Measurements from ENCODE around the gene ENPP6.
"Not testable (repeated sequence)": the region's sequence is repeated elsewhere in the genome, so short reads cannot be mapped to it uniquely, and the experiment has no call there.

ENPP6 gene

GRCh38 chr4:184146951-184147350, 70.7 kb downstream of the ENPP6 start:
- DNase-seq: no peak

GRCh38 chr4:184145596-184145995, 72.1 kb downstream of the ENPP6 start:
- no peak for DNase-seq

DNA sequence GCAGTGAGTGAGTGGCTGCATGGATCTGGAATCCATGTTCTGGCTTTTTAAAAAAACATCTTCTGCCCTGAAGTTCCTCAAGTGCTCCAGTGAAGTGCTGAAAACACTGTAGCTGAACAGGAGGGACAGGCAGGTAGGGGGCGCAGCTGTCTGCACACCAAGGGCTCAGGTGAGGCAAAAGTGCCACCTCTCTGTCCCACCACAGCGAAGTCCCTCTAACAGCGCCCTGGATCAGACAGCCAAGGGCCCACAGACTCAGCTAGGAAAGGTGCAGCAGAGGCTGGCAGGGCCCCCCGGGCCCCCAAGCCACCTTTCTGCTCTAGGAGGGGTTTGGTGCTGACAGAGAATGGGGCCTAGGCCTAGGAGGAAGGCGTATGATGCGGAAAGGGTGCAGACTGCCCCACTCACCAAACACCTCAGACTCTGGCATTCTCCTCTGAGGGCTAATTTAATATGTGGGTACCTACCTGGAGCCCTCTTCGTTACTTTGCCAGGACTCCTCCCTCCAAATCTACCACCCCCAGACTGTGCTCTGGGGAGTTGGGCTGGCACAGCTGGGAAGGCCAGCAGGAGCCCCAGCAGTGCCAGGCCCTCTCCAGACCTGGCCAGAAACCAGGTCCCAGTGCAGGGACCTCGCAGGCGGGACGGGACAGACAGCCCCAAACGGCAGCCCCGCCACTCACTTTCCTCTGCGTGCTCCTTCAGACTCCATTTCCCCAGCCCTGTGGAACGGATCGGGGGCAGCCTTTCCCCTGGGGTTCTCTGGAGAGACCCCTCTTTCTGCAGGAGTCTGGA, 73.7 kb downstream of the ENPP6 start:
- DNase-seq: no peak

DNA sequence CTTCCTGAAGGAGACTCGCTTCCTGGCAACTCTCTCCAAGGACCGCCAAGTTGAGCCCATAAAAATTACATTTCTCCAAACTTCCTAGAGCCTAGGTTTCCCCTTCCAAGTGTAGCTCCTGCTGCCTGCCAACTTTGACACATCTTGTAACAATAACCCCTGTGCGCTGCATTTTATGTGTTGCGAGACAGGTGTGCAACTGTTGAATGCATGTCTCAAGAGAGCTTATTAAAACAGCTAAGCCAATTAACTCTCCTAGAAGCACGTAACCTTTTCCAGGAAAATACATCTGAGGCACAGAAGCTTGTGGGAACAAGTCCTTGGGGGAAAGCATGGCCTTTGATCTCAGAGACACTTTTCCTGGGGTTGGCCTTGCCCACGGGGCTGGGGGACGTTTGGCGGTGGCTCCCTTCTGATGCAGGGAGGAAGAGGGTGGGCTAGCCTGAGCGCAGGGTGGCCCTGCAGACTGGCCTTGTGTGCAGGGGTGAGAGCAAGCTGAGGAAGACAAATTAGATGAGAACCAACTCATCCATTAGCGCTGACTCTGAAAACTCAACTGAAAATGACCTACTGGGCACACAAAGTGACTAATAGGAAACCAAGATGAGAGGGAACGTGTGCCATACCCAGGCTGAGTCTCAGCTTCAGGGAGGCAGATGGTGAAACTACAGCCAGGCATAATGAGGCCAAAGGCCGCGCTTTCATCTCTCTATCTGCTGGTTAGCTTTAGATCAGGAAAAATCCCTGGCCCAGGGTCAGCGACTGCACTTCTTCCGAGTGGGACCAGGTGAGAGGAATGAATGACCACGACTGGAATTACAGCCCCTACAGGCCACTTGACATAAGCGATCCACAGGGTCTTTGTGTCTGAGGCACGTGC, 75.3 kb downstream of the ENPP6 start:
- no peak for DNase-seq

DNA sequence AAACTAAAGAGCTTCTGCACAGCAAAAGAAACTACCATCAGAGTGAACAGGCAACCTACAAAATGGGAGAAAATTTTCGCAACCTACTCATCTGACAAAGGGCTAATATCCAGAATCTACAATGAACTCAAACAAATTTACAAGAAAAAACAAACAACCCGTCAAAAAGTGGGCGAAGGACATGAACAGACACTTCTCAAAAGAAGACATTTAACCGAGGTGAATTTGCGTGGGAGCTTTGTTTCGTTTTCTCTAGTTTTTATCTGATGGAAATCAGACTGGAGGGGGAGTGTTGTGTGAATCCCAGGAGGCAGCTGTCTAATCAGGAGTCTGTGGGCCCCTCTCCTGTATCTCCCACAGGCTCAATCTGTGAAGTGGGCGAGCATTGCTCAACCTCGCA, 76.8 kb downstream of the ENPP6 start:
- not testable (repeated sequence) for DNase-seq

DNA sequence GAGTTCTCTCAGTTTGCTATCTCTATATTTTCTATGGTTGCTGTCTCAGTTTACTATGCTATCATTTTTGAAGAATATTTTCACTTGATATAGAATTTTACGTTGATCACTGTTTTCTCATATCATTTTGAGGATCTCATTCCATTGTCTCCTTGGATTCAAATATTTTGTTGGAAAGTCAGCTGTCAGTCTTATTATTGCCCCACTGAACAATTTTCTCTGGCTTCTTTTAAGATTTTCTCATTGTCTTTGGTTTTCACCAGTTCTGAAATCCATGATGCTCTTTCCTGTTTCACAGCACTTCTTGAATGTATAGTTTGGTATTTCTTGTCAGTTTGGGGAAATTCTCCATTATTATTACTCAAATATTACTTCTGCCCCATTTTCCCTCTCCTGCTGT, 81.1 kb downstream of the ENPP6 start:
- DNase-seq: no peak

DNA sequence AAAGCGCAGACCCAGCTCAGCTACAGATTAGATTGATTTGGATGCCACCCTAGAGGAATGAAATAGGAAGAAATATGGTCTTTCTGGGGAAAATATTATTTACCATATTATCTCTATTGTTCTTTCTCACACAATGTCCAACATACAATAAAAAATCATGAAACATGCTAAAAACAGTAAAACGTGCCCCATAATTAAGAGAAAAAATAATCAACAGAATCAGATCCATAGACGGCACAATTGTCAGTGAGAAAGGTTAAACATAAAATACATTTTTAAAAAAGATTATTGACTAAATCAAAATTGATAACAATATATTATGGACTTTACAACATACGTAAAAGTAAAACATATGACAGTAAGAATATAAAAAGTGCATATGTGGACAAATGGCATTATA, 90.9 kb downstream of the ENPP6 start:
- DNase-seq: no peak

- DNase-seq: no peak
Measured at GRCh38 chr4:184122631-184123408, 94.9 kb downstream of the ENPP6 start.

DNA sequence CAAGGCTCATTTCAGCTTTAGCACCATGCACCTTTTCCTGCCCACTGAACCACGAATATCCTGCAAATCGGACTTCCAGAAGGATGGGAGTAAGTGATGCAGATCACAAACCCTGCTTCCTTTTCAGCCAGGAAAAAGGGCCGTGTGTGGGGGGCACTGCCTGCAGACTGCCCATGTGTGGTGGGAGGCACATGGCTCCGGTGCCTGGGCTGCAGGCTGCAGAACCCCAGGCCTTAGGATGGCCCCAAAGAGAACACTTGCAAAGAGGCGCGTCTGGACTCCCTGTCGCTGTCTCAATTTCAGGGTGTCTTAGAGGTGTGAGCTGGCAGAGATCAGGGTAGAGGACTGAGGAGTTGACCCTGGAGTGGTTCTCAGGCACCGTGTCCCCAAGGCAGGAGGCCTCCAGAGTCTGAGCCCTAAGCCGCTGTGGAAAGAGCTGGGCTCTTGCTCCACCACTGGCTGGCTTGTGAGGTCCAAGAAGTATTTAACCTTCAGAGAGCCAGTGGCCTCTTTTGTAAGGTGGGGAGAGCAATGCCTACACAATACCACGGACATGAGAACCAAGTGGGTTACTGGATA, 97.0 kb downstream of the ENPP6 start:
- no peak for DNase-seq

DNA sequence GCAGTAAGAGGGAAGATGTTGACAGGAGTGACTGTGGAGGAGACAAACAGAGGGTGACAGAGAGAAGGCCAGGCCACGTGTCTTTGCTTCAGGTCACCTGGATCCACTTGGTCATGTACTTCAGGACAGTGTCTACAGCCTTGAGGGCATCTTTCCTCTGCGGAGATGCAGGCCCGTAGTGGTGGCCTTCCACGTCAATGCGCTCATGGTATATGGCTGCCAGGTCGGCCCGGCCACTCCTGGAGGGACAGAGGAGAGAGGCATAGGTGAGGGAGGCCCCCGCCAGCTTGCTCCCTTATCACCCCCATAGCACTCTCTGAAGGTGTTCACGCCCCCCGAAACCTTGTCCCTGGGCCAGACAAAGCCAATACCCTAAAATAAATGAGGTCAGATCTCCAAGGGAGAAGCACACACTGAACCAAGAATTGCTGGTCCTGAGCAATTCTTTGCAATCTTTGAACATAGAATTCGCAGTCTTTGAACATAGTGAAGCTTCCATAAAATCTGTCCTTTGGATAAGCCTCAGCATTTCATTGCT, 99.9 kb downstream of the ENPP6 start:
- no peak for DNase-seq

DNA sequence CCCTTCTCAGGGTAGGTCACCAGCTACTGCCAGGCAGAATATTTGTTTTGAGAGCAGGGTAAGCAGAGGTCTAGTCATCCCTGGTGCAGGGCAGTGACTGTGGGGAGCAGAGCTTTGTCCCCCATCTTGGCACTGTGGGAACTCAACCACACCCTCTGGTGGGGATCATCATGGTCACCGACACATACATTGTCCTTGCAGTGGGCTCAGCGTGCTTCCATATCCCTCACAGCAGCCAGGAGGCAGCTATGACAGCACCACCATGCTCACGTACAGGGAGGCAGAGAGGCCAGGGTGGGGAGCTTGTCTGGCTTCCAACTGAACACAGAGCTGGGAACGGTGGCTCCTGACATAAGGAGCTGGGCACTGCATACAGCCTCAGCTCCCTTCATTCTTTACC, 102.3 kb downstream of the ENPP6 start:
- DNase-seq: no peak

- no peak for DNase-seq
Measured at GRCh38 chr4:184114431-184114830, 103.2 kb downstream of the ENPP6 start.

- no peak for DNase-seq
Measured at GRCh38 chr4:184112006-184112550, 105.6 kb downstream of the ENPP6 start.

- DNase-seq: no peak
Measured at GRCh38 chr4:184111233-184111832, 106.3 kb downstream of the ENPP6 start.

DNA sequence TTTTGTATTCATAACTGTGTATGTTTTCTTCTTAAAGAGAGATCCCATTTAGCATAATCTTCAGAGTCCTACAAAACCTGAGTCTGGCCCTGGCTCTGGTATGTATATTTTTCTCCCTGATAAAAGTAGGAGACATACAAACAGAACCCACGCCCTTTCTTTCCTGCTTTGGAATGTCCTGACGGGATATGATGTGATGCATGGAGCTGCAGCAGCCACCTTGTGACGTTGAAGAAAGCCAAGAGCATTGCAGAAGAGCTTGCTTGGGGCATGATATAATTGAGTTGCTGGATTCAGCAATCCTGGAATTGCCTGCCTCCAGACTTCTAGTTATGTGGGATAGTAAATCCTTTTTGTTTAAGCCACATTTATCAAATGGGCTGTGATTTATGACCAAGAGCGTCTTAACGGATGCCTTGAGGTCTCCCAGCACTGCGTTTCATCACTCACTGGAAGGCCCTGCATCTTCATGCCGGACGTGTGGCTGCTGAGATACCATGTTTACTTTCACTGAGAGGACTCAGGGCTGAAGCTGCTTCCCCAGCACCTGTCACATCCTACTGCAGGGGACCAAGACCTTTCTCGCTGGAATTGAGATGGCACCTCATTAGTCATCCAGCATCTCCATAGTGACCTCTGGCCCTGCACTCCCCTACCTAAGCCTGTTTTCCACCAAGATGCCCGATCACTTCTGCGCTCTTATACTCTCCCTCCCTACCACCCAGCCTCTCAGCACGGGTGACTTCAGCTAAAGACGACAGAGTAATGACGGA, 107.0 kb downstream of the ENPP6 start:
- DNase-seq: no peak

DNA sequence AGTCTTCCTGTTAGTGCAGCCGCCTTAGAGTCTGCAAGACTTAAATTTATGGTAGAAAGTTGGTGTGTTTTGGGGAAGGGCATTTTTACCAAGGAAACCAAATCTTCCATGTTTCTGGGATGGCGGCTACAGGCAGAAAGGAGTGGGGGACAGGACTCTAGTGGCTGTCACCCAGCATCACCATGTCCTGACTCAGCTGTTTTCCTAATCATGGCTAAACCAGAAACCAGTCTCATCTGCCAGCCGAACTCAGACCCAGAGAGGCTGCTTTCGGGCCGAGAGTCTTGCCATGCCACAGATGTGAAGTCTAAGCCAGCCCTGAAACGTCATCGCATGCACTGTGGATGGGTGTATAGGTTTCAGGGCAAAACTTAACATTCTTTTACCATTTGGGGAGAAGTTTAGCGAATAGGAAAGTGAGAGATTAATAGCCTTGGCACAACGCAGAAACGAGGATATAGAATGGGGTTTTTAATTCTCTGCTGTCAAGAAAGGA, 109.6 kb downstream of the ENPP6 start:
- DNase-seq: no peak

DNA sequence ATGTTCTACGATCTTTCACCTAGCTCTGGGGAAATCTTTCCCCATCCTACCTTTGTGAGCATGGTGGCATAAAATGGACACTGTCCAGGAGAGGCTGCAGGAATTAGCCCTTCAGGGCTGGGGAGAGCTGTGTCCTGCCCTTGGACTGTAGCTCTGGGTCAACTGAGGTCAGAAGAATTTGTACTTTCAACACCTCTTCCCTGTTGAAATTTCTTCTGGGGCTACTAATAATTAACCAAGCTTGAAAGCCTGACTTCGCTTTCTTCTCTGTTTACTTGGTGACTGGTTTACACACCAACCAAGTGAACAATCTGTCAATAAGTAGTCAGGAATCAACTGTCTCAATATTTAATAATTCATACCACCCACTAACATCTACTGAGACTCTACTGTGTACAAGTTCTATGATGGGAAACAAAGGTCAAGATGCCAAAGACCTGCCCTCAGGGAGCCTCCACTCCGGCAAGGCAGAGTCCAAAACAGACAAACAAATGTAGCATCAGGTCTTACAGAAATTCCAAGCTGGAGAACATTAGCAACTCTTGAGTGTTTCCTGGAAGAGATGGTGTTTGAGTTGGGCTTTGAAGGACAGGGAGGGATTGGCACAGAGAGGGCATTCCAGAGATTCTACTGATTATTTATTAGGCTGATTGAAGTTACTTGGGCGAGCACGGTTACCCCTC, 113.1 kb downstream of the ENPP6 start:
- no peak for DNase-seq

GRCh38 chr4:184103527-184104264, 114.0 kb downstream of the ENPP6 start:
- DNase-seq: no peak

GRCh38 chr4:184102927-184103326, 114.7 kb downstream of the ENPP6 start:
- DNase-seq: no peak

GRCh38 chr4:184102488-184102887, 115.2 kb downstream of the ENPP6 start:
- DNase-seq: no peak
